ENCODE results near the gene CNOT3.

The CNOT3 gene

DNA sequence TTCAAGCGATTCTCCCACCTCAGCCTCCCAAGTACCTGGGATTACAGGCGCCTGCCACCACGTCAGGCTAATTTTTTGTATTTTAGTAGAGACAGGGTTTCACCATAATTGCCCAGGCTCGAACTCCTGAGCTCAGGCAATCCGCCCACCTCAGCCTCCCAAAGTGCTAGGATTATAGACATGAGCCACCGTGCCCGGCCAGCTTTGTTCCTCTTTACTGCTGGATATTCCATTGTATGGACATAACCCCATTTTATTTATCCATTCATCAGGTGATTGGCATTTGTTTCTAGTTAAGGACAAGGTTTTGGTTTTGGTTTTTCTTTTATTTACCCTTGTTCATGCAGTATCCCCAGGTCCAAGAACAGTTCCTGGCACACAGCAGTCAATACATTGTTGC lies 59.0 kb downstream of the CNOT3 start:
- no peak for DNase-seq

DNA sequence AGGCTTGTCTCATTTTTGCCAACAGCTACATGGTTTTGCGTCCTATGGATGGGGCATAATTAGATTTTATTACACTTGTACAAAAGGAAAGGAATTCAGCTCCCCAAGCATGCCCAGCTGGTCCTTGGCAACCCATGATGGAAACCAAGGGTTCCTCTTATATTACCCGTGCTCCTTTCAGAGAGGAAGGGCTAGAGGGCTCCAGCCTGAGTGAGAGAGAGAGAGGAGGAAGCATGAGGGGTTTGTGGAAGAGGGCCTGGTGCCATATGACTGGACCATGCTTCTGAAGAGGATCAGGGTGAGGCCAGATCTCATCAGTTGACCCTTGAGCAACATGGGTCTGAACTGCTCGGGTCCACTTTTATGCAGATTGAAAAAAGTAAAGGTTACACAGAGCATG lies 59.6 kb downstream of the CNOT3 start:
- no peak for DNase-seq

DNA sequence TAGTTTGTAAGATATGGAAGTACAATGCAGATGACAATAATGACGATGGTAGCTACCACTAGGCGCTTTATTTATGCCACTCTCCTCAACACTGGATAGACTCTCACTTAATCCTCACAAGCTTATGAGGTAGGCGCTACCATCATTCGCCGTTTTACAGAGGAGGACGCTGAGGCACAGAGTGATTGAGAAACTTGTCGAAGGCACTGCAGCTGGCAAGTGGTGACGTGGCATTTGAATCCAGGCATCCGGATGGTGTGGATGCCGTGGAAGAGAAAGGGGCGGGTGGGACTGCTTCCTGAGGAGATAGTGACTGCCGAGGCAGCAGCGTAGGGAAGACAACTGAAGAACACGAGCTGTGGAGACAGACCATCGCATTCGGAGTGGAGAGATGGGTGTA lies 61.8 kb downstream of the CNOT3 start:
- no peak for DNase-seq

DNA sequence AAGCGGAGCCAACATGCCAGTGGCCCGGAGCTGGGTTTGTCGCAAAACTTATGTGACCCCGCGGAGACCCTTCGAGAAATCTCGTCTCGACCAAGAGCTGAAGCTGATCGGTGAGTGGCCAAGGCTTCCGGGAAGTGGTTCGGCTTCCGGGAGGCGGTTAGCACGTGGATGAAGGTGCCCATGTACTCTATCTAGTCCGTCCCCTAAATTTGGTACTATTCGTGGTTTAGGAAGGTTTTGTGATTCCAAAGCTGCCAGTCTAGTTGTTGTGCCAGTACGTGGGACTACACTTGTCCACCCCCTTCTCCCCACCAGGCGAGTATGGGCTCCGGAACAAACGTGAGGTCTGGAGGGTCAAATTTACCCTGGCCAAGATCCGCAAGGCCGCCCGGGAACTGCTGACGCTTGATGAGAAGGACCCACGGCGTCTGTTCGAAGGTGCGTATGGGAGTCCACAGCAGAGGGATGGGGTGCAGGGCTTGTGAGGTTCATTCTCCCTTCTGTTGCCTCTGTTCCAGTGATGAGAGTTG lies 63.7 kb downstream of the CNOT3 start:
- no peak for DNase-seq

DNA sequence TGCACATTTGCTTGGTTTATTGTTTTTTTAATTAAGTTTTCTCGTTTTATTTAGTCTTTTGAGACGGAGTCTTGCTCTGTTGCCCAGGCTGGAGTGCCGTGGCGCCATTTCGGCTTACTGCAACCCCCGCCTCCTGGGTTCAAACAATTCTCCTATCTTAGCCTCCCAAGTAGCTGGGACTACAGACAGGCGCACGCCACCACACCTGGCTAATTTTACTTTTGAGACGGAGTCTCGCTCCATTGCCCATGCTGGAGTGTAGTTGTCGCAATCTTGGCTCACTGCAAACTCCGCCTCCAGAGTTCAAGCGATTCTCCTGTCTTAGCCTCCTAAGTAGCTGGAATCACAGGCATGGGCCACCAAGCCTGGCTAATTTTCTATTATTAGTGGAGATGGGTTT lies 64.4 kb downstream of the CNOT3 start:
- no peak for DNase-seq

DNA sequence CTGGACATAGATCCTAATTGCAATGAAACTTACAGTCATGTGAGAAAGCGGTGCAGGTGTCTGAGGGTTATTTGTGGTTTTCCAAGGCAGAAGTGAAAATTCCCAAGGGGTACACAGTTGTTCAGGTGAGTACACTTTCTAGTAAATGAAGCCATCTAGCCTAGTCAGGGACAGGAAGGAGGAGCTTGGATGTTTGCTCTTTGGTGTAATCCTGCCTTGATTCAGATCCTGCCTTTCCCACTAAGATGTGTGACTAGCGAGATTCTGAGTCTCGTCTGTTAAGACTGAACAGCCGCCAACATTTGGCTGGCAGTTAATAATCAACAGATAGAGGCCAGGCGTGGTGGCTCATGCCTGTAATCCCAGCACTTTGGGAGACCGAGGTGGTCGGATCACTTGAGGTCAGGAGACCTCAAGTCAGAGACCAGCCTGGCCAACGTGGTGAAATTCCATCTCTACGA lies 65.6 kb downstream of the CNOT3 start:
- no peak for DNase-seq

DNA sequence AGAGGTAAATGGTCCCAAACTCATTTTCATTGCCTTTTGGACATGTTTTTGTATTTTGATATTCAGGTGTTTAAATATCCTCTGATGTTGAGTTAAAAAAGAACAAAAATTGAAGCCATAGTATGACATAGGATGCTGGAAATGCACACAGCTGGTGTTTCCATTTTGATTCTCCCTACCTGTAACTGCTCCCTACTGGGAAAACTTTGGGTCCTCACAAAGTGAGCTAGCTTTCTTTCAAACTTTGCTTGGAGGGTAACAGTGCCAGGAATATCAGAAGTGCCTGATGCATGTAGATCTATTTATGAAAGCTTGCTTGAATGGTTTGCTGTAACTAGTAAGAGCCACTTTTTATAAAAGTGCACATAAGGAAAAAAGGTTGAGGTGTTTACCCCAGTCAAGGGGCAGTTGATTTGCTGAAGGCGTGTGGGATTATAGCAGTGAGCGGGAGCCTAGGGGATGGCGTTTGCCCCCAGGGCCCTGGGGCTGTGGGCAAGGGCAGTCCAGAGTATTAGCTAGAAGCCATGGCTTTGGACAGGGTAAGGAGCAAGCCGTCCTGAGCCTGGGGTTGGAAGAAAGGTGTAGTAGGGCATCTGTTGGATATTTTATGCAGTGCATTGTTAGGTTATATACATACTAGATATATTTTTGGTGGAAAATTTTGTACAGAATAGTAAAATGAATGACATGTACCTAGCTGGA lies 67.4 kb downstream of the CNOT3 start:
- no peak for DNase-seq

All from NCI-H1694 (cell line).